Smooth muscle cell (in vitro differentiated cells): ENCODE data around the gene ALDH4A1. TPM values are rescaled to one million over a fixed set of nuclear protein-coding genes. Genes with fewer than 3 reads are reported as not detected.

ENCODE experiments used
- DNase-seq: peaks from one replicate; lab custom pipeline; 2025; ENCODE audit not compliant: unreplicated experiment; lab: John Stamatoyannopoulos, UW
- H2AFZ ChIP-seq: fragments of 200-600 bp; sonication (generic); 2 replicates; pipeline ENCODE4 v1.6.0; 2016; ENCODE audit warnings: antibody characterized with exemption, low read depth, mild to moderate bottlenecking
- H3F3A ChIP-seq: fragments of 200-600 bp; sonication (generic); 2 replicates; pipeline ENCODE4 v1.6.0; 2017; ENCODE audit warnings: antibody characterized with exemption, low read depth
- H3K27ac ChIP-seq: fragments of 200-600 bp; sonication (generic); 2 replicates; pipeline ENCODE4 v1.5.1; 2016; ENCODE audit warnings: low read depth, mild to moderate bottlenecking
- H3K27me3 ChIP-seq: fragments of 200-600 bp; sonication (generic); 2 replicates; pipeline ENCODE4 v1.6.1; 2016; ENCODE audit warnings: low read depth, mild to moderate bottlenecking
- H3K36me3 ChIP-seq: fragments of 200-600 bp; sonication (generic); 2 replicates; pipeline ENCODE4 v1.5.1; 2016; ENCODE audit warnings: low read depth
- H3K4me1 ChIP-seq: fragments of 200-600 bp; sonication (generic); 2 replicates; pipeline ENCODE4 v1.5.1; 2016; ENCODE audit warnings: low read depth
- H3K4me2 ChIP-seq: fragments of 200-600 bp; sonication (generic); 2 replicates; pipeline ENCODE4 v1.6.0; 2016; ENCODE audit warnings: mild to moderate bottlenecking
- H3K4me3 ChIP-seq: fragments of 200-600 bp; sonication (generic); 2 replicates; pipeline ENCODE4 v1.5.1; 2016; ENCODE audit warnings: mild to moderate bottlenecking
- H3K79me2 ChIP-seq: fragments of 200-600 bp; sonication (generic); 2 replicates; pipeline ENCODE4 v1.6.0; 2016; ENCODE audit warnings: low read depth, mild to moderate bottlenecking
- H3K9ac ChIP-seq: fragments of 200-600 bp; sonication (generic); 2 replicates; pipeline ENCODE4 v1.6.0; 2016; ENCODE audit warnings: low read depth
- H3K9me3 ChIP-seq: fragments of 200-600 bp; sonication (generic); replicated peaks from 2 replicates; pipeline ENCODE4 v1.5.1; 2016; ENCODE audit warnings: low read depth
- H4K20me1 ChIP-seq: fragments of 200-600 bp; sonication (generic); 2 replicates; pipeline ENCODE4 v1.6.0; 2016; ENCODE audit warnings: low read depth
- WGBS: methylation state at CpG from one replicate; pipeline ENCODE4 v1.1.7; 2016; ENCODE audit warnings: low lambda C conversion rate; 5-methylcytosine and 5-hydroxymethylcytosine counted together
- polyA plus RNA-seq: library from polyadenylated mRNA; unstranded; fragments of >200 nt; fragmentation: Nextera tagmentation; extraction: Ambion mirVana; gene quantifications from 2 replicates; pipeline ENCODE4 v1.2.1, GENCODE V29; 2016
- total RNA-seq: library from RNA; depleted of rRNA; stranded (reverse); fragments of >200 nt; gene quantifications from 2 replicates; pipeline ENCODE4 v1.2.3, GENCODE V29; 2014
- TF ChIP-seq, protein P1 (sequence below): fragments of 200-600 bp; sonication (generic); IDR thresholded peaks from 2 replicates; pipeline ENCODE4 v1.5.1; 2017; ENCODE audit warnings: borderline replicate concordance, mild to moderate bottlenecking, antibody characterized with exemption; ENCODE audit not compliant: insufficient read depth, poor library complexity, severe bottlenecking

Gene ALDH4A1
- total and polyA plus RNA-seq, 2 experiments from 2014 or later: 4.8 to 7.2 TPM

DNA sequence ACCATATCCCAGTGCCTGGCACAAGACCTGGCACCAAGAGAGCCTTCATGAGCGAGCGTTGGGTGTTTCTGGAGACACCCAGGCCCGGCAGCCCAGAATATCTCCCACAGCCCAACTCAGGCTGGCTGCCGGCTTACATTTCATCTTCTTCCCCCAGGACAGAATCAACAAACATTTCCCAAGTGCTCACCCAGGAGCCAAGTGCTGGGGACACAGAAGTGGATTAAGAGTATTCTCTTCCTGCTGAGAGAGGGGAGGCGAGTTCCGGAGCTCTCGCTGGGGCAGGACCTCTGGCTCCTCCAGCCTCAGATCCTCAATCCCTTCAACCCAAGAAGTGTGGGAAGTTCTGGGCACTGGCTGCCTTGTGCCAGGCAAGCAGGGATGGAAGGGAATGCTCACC is 30.5 kb upstream of the ALDH4A1 start:
- Histone ChIP-seq H3K9me3 (no peaks in the 10 kb centered on the region), H3K36me3 (no peaks in the 10 kb centered on the region), H3K79me2 (peaks cover 98% of the 10 kb centered on the region), H3K4me3 (no peak overlapping the region), H3K27ac (no peak overlapping the region), H4K20me1 (peaks cover 85% of the 10 kb centered on the region), H3F3A (peaks cover 2% of the 10 kb centered on the region), H3K27me3 (no peaks in the 10 kb centered on the region), H3K4me2 (no peak overlapping the region), H3K9ac (no peak overlapping the region), H2AFZ (no peak overlapping the region), H3K4me1 (peaks cover 2% of the 10 kb centered on the region)
- WGBS: 77% methylated on average over 7 of the region's 7 CpGs
- no peak for DNase-seq
- TF ChIP-seq, protein P1, sequence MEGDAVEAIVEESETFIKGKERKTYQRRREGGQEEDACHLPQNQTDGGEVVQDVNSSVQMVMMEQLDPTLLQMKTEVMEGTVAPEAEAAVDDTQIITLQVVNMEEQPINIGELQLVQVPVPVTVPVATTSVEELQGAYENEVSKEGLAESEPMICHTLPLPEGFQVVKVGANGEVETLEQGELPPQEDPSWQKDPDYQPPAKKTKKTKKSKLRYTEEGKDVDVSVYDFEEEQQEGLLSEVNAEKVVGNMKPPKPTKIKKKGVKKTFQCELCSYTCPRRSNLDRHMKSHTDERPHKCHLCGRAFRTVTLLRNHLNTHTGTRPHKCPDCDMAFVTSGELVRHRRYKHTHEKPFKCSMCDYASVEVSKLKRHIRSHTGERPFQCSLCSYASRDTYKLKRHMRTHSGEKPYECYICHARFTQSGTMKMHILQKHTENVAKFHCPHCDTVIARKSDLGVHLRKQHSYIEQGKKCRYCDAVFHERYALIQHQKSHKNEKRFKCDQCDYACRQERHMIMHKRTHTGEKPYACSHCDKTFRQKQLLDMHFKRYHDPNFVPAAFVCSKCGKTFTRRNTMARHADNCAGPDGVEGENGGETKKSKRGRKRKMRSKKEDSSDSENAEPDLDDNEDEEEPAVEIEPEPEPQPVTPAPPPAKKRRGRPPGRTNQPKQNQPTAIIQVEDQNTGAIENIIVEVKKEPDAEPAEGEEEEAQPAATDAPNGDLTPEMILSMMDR: no peak

DNA sequence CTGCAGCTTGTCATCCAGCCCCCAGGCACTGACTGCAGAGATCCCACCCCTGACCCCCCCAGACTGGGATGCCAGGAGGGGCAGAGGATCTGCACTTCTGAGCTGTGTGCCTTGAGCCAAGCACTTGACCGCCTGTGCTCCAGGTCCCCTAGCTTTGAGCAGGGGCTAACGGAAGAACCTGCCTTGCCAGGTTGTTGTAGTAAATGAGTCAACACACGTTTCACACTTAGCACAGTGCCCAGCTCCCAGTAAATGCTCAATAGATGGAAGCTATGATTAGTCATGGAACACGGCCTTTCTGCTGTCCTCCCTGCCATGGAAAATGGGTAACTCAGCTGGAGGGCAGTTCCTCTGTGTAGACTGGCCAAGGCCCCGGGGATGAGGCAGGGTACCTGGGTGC is 30.0 kb upstream of the ALDH4A1 start:
- peaks cover 3% of the 10 kb centered on the region for H3F3A ChIP-seq
- 60% methylated on average over 5 of the region's 5 CpGs for WGBS
- H3K27me3 ChIP-seq: no peaks in the 10 kb centered on the region
- no peak overlapping the region for H3K9ac ChIP-seq
- H3K4me1 ChIP-seq: peaks cover 7% of the 10 kb centered on the region
- TF ChIP-seq, protein P1: no peak
- no peak for DNase-seq
- H4K20me1 ChIP-seq: peaks cover 80% of the 10 kb centered on the region
- H3K9me3 ChIP-seq: no peaks in the 10 kb centered on the region
- H2AFZ ChIP-seq: no peak overlapping the region
- no peak overlapping the region for H3K4me3 ChIP-seq
- H3K79me2 ChIP-seq: peaks cover 98% of the 10 kb centered on the region
- no peak overlapping the region for H3K27ac ChIP-seq
- no peaks in the 10 kb centered on the region for H3K36me3 ChIP-seq
- H3K4me2 ChIP-seq: no peak overlapping the region

DNA sequence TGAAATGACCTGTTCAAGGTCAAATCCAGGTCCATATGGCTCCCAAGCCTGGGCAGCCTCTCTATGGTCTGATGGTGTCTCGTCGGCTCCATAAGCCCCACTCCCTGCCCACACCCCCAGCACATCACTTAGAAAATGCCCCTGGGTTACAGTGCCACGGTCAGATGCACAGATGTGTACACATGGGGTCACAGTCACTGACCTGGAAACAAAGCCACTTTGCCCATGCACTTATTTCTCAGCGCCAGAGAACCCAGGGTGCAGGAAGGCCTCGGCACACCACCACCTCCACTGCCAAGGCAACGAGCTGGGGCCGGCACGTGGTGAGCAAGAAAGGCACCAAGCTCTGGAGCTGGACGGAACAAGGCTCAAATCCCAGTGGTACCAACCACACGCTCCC is 29.4 kb upstream of the ALDH4A1 start:
- peaks cover 8% of the 10 kb centered on the region for H3F3A ChIP-seq
- peaks cover 97% of the 10 kb centered on the region for H3K79me2 ChIP-seq
- H2AFZ ChIP-seq: no peak overlapping the region
- DNase-seq: no peak
- peaks cover 74% of the 10 kb centered on the region for H4K20me1 ChIP-seq
- WGBS: 92% methylated on average over 10 of the region's 10 CpGs
- H3K36me3 ChIP-seq: no peaks in the 10 kb centered on the region
- H3K4me2 ChIP-seq: no peak overlapping the region
- TF ChIP-seq, protein P1: no peak
- H3K27me3 ChIP-seq: no peaks in the 10 kb centered on the region
- no peak overlapping the region for H3K9ac ChIP-seq
- no peaks in the 10 kb centered on the region for H3K9me3 ChIP-seq
- H3K4me1 ChIP-seq: peaks cover 13% of the 10 kb centered on the region
- H3K27ac ChIP-seq: no peak overlapping the region
- no peak overlapping the region for H3K4me3 ChIP-seq

DNA sequence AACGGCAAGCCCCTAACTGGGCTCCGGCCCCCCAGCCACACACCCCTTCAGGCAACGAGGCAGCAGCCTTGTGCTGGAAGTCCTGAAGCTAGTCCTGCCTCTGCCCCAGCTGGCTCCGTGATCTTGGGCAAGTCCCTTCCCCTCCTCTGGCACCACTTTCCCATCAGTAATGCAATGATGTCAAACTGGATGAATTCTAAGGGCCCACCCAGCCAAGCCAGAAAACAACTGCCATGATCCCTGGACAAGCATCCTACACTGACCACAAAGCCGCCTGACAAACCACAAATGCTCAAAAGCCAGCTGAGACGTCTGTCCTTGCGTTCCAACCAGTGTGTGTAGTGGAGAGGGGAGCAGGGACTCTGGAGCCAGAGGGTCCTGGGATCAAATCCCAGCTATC is 27.3 kb upstream of the ALDH4A1 start:
- TF ChIP-seq, protein P1: no peak
- no peak for DNase-seq
- Histone ChIP-seq H3K27ac (peak overlapping the region; percentile 18), H3K79me2 (peaks cover 88% of the 10 kb centered on the region), H3K4me1 (peaks cover 13% of the 10 kb centered on the region), H3K9ac (no peak overlapping the region), H3K27me3 (no peaks in the 10 kb centered on the region), H2AFZ (no peak overlapping the region), H3K4me3 (no peak overlapping the region), H3F3A (peaks cover 8% of the 10 kb centered on the region), H3K36me3 (no peaks in the 10 kb centered on the region), H4K20me1 (peaks cover 55% of the 10 kb centered on the region), H3K4me2 (peak overlapping the region; percentile 10), H3K9me3 (no peaks in the 10 kb centered on the region)
- WGBS: 29% methylated on average over 7 of the region's 7 CpGs
